Upper lobe of left lung (tissue), 6 donors: ENCODE results near the gene YPEL3. TPM values are rescaled to one million over a fixed set of nuclear protein-coding genes. Genes with fewer than 3 reads are reported as not detected.
A peak's percentile ranks its signal among the peaks of the same experiment; 100 is the strongest.

Experiments used
- ATAC-seq, 2 donors: fragments of 200-7000 bp; cut with Tn5 transposase; one replicate each; pipeline ENCODE4 v1.9.1; 2022; ENCODE audit warnings: mild to moderate bottlenecking in 2 of 2, moderate library complexity in 2 of 2; ENCODE audit not compliant: low FRiP score in 2 of 2
- DNase-seq, 2 donors: peaks; one replicate each; pipeline ENCODE4 v3.0.0-alpha.2; 2019 to 2020
- H3K27ac ChIP-seq, 4 donors: fragments of 200-600 bp; sonication (generic); one replicate each; pipeline ENCODE4 v1.5.1; 2016 to 2019
- H3K27me3 ChIP-seq, 4 donors: fragments of 200-600 bp; sonication (generic); one replicate each; pipeline ENCODE4 v1.5.1; 2017 to 2019
- H3K36me3 ChIP-seq, 4 donors: fragments of 200-600 bp; sonication (generic); one replicate each; pipeline ENCODE4 v1.5.1; 2016 to 2019
- H3K4me1 ChIP-seq, 4 donors: fragments of 200-600 bp; sonication (generic); one replicate each; pipeline ENCODE4 v1.5.1; 2018 to 2019
- H3K4me3 ChIP-seq, 4 donors: fragments of 200-600 bp; sonication (generic); one replicate each; pipeline ENCODE4 v1.5.1; 2017 to 2019; ENCODE audit warnings: mild to moderate bottlenecking in 2 of 4, moderate library complexity in 1 of 4
- H3K9me3 ChIP-seq, 4 donors: fragments of 200-600 bp; sonication (generic); one replicate each; pipeline ENCODE4 v1.5.1; 2018 to 2019
- EP300 ChIP-seq, 4 donors: sonication (generic); formaldehyde crosslinking; IDR thresholded peaks; one replicate each; pipeline ENCODE4 v1.5.1; 2017; ENCODE audit warnings: antibody characterized with exemption in 4 of 4, control low read depth in 2 of 4
- POLR2A ChIP-seq, 4 donors: fragments of 450-650 bp; IDR thresholded peaks; one replicate each; pipeline ENCODE4 v1.5.1; 2016 to 2017; ENCODE audit warnings: antibody characterized with exemption in 4 of 4, mild to moderate bottlenecking in 2 of 4
- POLR2AphosphoS5 ChIP-seq, 2 donors: sonication (generic); formaldehyde crosslinking; IDR thresholded peaks; one replicate each; pipeline ENCODE4 v1.5.1; 2017; ENCODE audit warnings: antibody characterized with exemption in 2 of 2
- WGBS, 2 donors: methylation state at CpG; one replicate each; pipeline ENCODE4 v1.1.5; 2017 to 2018; 5-methylcytosine and 5-hydroxymethylcytosine counted together
- total RNA-seq, 6 donors: library from RNA; depleted of rRNA in 4 of 6; stranded (reverse); fragments of >200 nt in 4 of 6; gene quantifications; one replicate each; pipeline versions ENCODE4 v1.1.0 to v1.2.1, GENCODE V29; 2016 to 2021
- TF ChIP-seq, protein P1 (sequence below), 6 experiments: fragments of 450-650 bp in 4 of 6; fragments of 200-600 bp in 2 of 6; sonication (generic) in 2 of 6; IDR thresholded peaks; one replicate each; pipeline ENCODE4 v1.5.1; 2016 to 2019; ENCODE audit warnings: antibody characterized with exemption in 6 of 6
- donor health status: DM: no; HTN: no; CAD: no; lungs with moderate emphysema.
- donor health status: DM: no; HTN: yes; CAD: no; lungs with severe emphysema.

YPEL3 gene
- total RNA-seq, 6 donors from 2014 or later, result 81.5 to 228 (median 116) TPM

DNA sequence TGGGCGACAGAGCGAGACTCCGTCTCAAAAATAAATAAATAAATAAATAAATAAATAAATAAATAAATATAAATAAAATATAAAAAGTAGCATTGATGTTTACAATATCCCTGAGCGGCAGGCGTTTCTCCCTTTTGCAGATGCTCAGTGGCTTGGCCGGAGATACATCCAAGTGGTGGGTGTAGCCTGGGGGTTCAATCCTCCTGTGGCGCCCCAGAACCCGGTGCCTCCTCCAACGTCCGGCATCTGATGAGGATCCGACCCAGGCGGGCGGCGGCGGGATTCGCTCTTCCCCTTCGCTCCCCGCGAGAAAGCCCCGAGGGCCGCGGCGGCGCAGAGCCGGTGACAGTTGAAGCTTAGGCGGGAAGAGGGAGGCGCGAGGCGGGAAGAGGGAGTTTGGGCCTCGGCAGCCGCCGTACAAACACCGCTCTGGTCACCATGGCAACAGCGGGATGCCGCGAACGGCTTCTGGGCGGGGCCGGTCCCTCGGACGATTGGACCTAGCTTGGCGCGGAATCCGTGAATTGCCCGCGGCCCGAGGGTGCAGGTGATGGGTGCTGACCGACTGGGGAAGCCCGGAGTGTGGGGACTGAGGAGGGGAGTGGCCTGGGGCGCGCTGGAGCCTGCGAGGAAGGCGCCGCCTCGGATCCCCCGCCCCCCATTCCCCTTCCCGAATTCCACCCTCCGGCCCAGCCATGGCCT lies 43.2 kb downstream of the YPEL3 start:
- WGBS, 2 donors, result 4 to 10% methylated on average over 20 to 55 of the region's 58 CpGs
- peak overlapping the region in 3 of 4 donors; percentile 7 to 73 (median 68) for H3K27ac ChIP-seq
- peak overlapping the region; percentile 74 to 98 (median 92) for H3K4me3 ChIP-seq

DNA sequence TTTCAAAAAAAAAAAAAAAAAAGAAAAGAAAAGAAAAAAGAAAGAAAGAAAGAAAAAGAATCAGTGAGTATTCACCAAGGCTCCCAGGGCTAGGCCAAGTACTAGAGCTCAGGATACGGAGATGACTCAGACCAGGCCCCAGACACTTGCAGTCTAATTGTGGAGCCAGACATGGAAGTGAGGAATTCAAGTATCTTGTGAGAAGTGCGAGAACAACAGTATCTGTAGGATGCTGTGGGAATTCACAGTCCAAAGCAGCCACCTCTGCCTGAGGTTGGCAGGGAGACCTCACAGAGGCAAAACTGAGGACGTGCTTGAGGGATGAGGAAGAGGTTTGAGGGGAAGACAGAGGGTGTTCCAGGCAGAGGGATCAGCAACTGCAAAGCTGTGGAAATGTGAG lies 44.5 kb downstream of the YPEL3 start:
- TF ChIP-seq POLR2A (IDR thresholded peaks at IDR 0.05), result no peak
- TF ChIP-seq POLR2AphosphoS5 (IDR thresholded peaks at IDR 0.05), result no peak
- TF ChIP-seq, protein P1, sequence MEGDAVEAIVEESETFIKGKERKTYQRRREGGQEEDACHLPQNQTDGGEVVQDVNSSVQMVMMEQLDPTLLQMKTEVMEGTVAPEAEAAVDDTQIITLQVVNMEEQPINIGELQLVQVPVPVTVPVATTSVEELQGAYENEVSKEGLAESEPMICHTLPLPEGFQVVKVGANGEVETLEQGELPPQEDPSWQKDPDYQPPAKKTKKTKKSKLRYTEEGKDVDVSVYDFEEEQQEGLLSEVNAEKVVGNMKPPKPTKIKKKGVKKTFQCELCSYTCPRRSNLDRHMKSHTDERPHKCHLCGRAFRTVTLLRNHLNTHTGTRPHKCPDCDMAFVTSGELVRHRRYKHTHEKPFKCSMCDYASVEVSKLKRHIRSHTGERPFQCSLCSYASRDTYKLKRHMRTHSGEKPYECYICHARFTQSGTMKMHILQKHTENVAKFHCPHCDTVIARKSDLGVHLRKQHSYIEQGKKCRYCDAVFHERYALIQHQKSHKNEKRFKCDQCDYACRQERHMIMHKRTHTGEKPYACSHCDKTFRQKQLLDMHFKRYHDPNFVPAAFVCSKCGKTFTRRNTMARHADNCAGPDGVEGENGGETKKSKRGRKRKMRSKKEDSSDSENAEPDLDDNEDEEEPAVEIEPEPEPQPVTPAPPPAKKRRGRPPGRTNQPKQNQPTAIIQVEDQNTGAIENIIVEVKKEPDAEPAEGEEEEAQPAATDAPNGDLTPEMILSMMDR (IDR thresholded peaks at IDR 0.05), result no peak
- no peak for TF ChIP-seq EP300 (IDR thresholded peaks at IDR 0.05)
- Histone ChIP-seq H3K4me1 (peaks cover 9 to 21% (median 17%) of the 10 kb centered on the region in 4 donors), H3K9me3 (no peaks in the 10 kb centered on the region), H3K27me3 (no peaks in the 10 kb centered on the region), H3K27ac (no peak overlapping the region), H3K36me3 (no peaks in the 10 kb centered on the region), H3K4me3 (no peak overlapping the region)
- ATAC-seq (no peak), DNase-seq (no peak)
- 86 to 91% methylated on average over 3 of the region's 3 CpGs for WGBS, 2 donors

More for the DNA sequence above, 43.2 kb downstream of the YPEL3 start:
- no peaks in the 10 kb centered on the region for H3K9me3 ChIP-seq
- DNase-seq (peak; percentile 92 to 97), ATAC-seq (peak; percentile 90 to 98)
- TF ChIP-seq POLR2A (IDR thresholded peaks at IDR 0.05) (peak in 2 of 4 donors; percentile 15 to 30), POLR2AphosphoS5 (IDR thresholded peaks at IDR 0.05) (peak; percentile 82 to 90), EP300 (IDR thresholded peaks at IDR 0.05) (peak in 1 of 4 donors; percentile 80)
- TF ChIP-seq, protein P1 (IDR thresholded peaks at IDR 0.05), result peak in 2 of 6 experiments; percentile 6 to 27
- peaks cover 9 to 21% (median 17%) of the 10 kb centered on the region in 4 donors for H3K4me1 ChIP-seq
- no peaks in the 10 kb centered on the region for H3K36me3 ChIP-seq
- no peaks in the 10 kb centered on the region for H3K27me3 ChIP-seq

DNA sequence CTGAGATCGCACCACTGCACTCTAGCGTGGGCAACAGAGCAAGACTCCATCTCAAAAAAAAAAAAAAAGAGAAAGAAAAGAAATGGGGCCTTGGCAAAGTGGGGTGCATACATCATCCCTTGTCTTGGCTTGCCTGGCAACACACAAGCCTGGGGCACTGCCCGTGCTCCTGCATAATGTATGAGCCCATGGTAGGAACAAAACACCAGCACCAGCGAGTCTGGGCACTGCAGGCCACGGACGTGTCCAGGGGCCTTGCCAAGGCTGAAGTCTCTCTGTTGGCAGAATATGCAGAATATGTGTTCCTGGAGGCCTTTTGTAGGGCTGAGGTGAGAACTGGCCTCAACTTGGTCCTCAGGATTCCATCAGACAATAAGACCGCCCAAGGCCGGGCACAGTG lies 46.1 kb downstream of the YPEL3 start:
- H3K4me1 ChIP-seq, result peaks cover 9 to 21% (median 17%) of the 10 kb centered on the region in 4 donors
- no peaks in the 10 kb centered on the region for H3K27me3 ChIP-seq
- no peak overlapping the region for H3K27ac ChIP-seq
- no peaks in the 10 kb centered on the region for H3K36me3 ChIP-seq
- DNase-seq, result no peak
- H3K4me3 ChIP-seq, result no peak overlapping the region
- 92 to 97% methylated on average over 8 of the region's 8 CpGs for WGBS, 2 donors
- TF ChIP-seq, protein P1 (IDR thresholded peaks at IDR 0.05), result no peak
- TF ChIP-seq POLR2AphosphoS5 (IDR thresholded peaks at IDR 0.05) (no peak), POLR2A (IDR thresholded peaks at IDR 0.05) (no peak), EP300 (IDR thresholded peaks at IDR 0.05) (no peak)
- ATAC-seq, result no peak
- no peaks in the 10 kb centered on the region for H3K9me3 ChIP-seq

DNA sequence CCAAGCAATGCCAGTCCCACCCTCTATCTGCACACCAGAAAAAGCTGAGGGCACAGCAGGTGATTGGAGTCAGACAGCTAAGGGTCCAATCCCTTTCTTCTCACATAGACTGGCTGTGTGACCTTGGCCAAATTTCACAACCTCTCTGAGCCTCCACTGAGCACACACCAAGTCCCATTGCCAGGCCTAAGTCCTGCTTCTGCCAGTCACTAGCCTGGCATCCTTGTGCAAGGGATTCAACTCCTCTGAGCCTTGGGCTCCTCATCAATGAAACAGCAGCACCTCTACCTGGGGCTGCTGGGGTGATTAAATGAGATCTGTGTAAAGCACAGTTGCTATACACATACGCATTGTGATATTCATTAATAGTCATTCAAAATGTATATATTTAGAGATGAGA lies 49.4 kb downstream of the YPEL3 start:
- H3K27ac ChIP-seq, result no peak overlapping the region
- WGBS, 2 donors, result 95 to 100% methylated on average over 1 of the region's 1 CpG
- ATAC-seq (no peak), DNase-seq (no peak)
- no peaks in the 10 kb centered on the region for H3K9me3 ChIP-seq
- no peaks in the 10 kb centered on the region for H3K36me3 ChIP-seq
- no peaks in the 10 kb centered on the region for H3K4me1 ChIP-seq
- TF ChIP-seq POLR2AphosphoS5 (IDR thresholded peaks at IDR 0.05) (no peak), EP300 (IDR thresholded peaks at IDR 0.05) (no peak), POLR2A (IDR thresholded peaks at IDR 0.05) (no peak)
- TF ChIP-seq, protein P1 (IDR thresholded peaks at IDR 0.05), result no peak
- H3K27me3 ChIP-seq, result no peaks in the 10 kb centered on the region
- H3K4me3 ChIP-seq, result no peak overlapping the region

DNA sequence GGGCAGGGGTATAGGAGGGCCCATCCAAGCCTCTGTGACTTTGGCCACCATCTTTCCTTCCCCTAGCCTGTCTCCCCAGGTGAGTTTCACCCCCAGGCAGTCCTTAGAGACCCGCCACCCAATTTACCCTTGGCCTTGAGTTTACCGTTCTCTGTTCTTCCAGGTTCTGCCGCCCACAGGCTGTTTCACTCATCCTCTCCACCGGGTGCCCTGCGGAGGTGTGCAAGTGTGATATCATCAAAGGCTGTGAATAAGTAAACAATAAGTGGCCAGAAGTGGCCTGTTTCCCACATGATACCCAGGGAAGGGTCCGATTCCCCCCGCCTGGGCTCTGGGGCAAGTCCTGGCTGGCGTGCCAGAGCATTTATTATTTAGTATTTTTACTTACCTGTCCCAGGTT lies 49.8 kb downstream of the YPEL3 start:
- no peak for ATAC-seq

More for the DNA sequence above, 49.8 kb downstream of the YPEL3 start:
- WGBS, 2 donors, result 60 to 65% methylated on average over 6 to 8 of the region's 8 CpGs
- Histone ChIP-seq H3K27ac (no peak overlapping the region), H3K36me3 (no peaks in the 10 kb centered on the region), H3K4me3 (no peak overlapping the region), H3K27me3 (no peaks in the 10 kb centered on the region), H3K9me3 (no peaks in the 10 kb centered on the region), H3K4me1 (no peaks in the 10 kb centered on the region)
- DNase-seq, result no peak
- TF ChIP-seq, protein P1 (IDR thresholded peaks at IDR 0.05), result no peak
